ENCODE results near the gene C2CD3.
"Not testable (repeated sequence)": the region's sequence is repeated elsewhere in the genome, so short reads cannot be mapped to it uniquely, and the experiment has no call there.

C2CD3 gene

GRCh38 chr11:74154620-74155281, 16.1 kb downstream of the C2CD3 start:
- DNase-seq, result no peak

GRCh38 chr11:74153224-74153623, 17.6 kb downstream of the C2CD3 start:
- no peak for DNase-seq

- no peak for DNase-seq
Measured at GRCh38 chr11:74147199-74147929, 23.4 kb downstream of the C2CD3 start.

- DNase-seq, result no peak
Measured at GRCh38 chr11:74144592-74144991, 26.2 kb downstream of the C2CD3 start.

GRCh38 chr11:74142624-74143023, 28.2 kb downstream of the C2CD3 start:
- no peak for DNase-seq

- no peak for DNase-seq
Measured at GRCh38 chr11:74141908-74142307, 28.9 kb downstream of the C2CD3 start.

- DNase-seq, result no peak
Measured at GRCh38 chr11:74141241-74141695, 29.5 kb downstream of the C2CD3 start.

- DNase-seq, result not testable (repeated sequence)
Measured at GRCh38 chr11:74139919-74140431, 30.8 kb downstream of the C2CD3 start.

GRCh38 chr11:74139151-74139918, 31.5 kb downstream of the C2CD3 start:
- DNase-seq, result no peak

- DNase-seq, result no peak
Measured at GRCh38 chr11:74138572-74138971, 32.2 kb downstream of the C2CD3 start.

- DNase-seq, result no peak
Measured at GRCh38 chr11:74138021-74138420, 32.8 kb downstream of the C2CD3 start.

GRCh38 chr11:74135127-74135840, 35.5 kb downstream of the C2CD3 start:
- no peak for DNase-seq

- DNase-seq, result no peak
Measured at GRCh38 chr11:74134661-74135060, 36.1 kb downstream of the C2CD3 start.

GRCh38 chr11:74133436-74133835, 37.4 kb downstream of the C2CD3 start:
- no peak for DNase-seq

- no peak for DNase-seq
Measured at GRCh38 chr11:74132833-74133232, 38.0 kb downstream of the C2CD3 start.

- DNase-seq, result not testable (repeated sequence)
Measured at GRCh38 chr11:74129121-74129520, 41.7 kb downstream of the C2CD3 start.

GRCh38 chr11:74123008-74123448, 47.8 kb downstream of the C2CD3 start:
- DNase-seq, result no peak

GRCh38 chr11:74121804-74122203, 49.0 kb downstream of the C2CD3 start:
- DNase-seq, result no peak

GRCh38 chr11:74120260-74121035, 50.4 kb downstream of the C2CD3 start:
- DNase-seq, result not testable (repeated sequence)

GRCh38 chr11:74116719-74117118, 54.1 kb downstream of the C2CD3 start:
- no peak for DNase-seq

GRCh38 chr11:74112877-74113276, 57.9 kb downstream of the C2CD3 start:
- DNase-seq, result no peak

GRCh38 chr11:74106124-74106523, 64.7 kb downstream of the C2CD3 start:
- DNase-seq, result no peak

All from stimulated activated CD4-positive, alpha-beta T cell treated with anti-CD3 and anti-CD28 coated beads, Interleukin-4, amount 100 ng/mL, for 24 hours (primary cell).